ENCODE results near the gene NPAS3. TPM values are rescaled to one million over a fixed set of nuclear protein-coding genes. Genes with fewer than 3 reads are reported as not detected.

NPAS3 gene
- total and polyA plus RNA-seq, 8 donors: 0.23 to 2.8 (median 1.4) TPM

GRCh38 chr14:33188880-33189279 lies 250.2 kb downstream of the NPAS3 start:
- Histone ChIP-seq H3K36me3 (no peaks in the 10 kb centered on the region), H3K27ac (no peak overlapping the region), H3K27me3 (no peaks in the 10 kb centered on the region), H3K4me3 (no peak overlapping the region), H3K4me1 (no peaks in the 10 kb centered on the region), H3K9me3 (no peaks in the 10 kb centered on the region)
- TF ChIP-seq CTCF (IDR thresholded peaks at IDR 0.05): no peak
- FAIRE-seq: no peak
- WGBS, 2 donors: 82 to 83% methylated on average over 2 of the region's 2 CpGs
- DNase-seq: no peak
- ATAC-seq: no peak
- intact Hi-C loops (cut with DNase I): no loop called here

- DNase-seq (no peak), FAIRE-seq (no peak)
- H3K27me3 ChIP-seq: no peaks in the 10 kb centered on the region
Measured at GRCh38 chr14:33191855-33192254, 253.2 kb downstream of the NPAS3 start.

GRCh38 chr14:33194551-33194950 lies 255.9 kb downstream of the NPAS3 start:
- no peaks in the 10 kb centered on the region for H3K36me3 ChIP-seq
- 82 to 86% methylated on average over 4 of the region's 4 CpGs for WGBS, 2 donors
- no peaks in the 10 kb centered on the region for H3K9me3 ChIP-seq
- H3K4me3 ChIP-seq: no peak overlapping the region
- no peak for ATAC-seq
- no peaks in the 10 kb centered on the region for H3K27me3 ChIP-seq
- FAIRE-seq: no peak
- H3K27ac ChIP-seq: no peak overlapping the region
- no peak for TF ChIP-seq CTCF (IDR thresholded peaks at IDR 0.05)
- intact Hi-C loops (cut with DNase I): no loop called here
- H3K4me1 ChIP-seq: no peaks in the 10 kb centered on the region
- DNase-seq: no peak

More at GRCh38 chr14:33191855-33192254, 253.2 kb downstream of the NPAS3 start:
- Histone ChIP-seq H3K27ac (no peak overlapping the region), H3K36me3 (no peaks in the 10 kb centered on the region), H3K4me3 (no peak overlapping the region), H3K4me1 (no peaks in the 10 kb centered on the region), H3K9me3 (no peaks in the 10 kb centered on the region)
- no peak for TF ChIP-seq CTCF (IDR thresholded peaks at IDR 0.05)
- no peak for ATAC-seq
- intact Hi-C loops (cut with DNase I): no loop called here

- DNase-seq (peak in 1 of 6 donors; percentile 65), FAIRE-seq (no peak), ATAC-seq (no peak)
- Histone ChIP-seq H3K27ac (no peak overlapping the region), H3K4me1 (no peaks in the 10 kb centered on the region), H3K36me3 (no peaks in the 10 kb centered on the region), H3K9me3 (no peaks in the 10 kb centered on the region), H3K4me3 (no peak overlapping the region), H3K27me3 (no peaks in the 10 kb centered on the region)
- intact Hi-C loops (cut with DNase I): no loop called here
- WGBS, 2 donors: 94 to 98% methylated on average over 17 to 25 of the region's 25 CpGs
- no peak for TF ChIP-seq CTCF (IDR thresholded peaks at IDR 0.05)
Measured at GRCh38 chr14:33198684-33199083, 260.0 kb downstream of the NPAS3 start.

GRCh38 chr14:33201116-33201515 lies 262.4 kb downstream of the NPAS3 start:
- Histone ChIP-seq H3K27me3 (no peaks in the 10 kb centered on the region), H3K9me3 (no peaks in the 10 kb centered on the region), H3K4me1 (no peaks in the 10 kb centered on the region), H3K27ac (no peak overlapping the region), H3K4me3 (no peak overlapping the region), H3K36me3 (no peaks in the 10 kb centered on the region)
- FAIRE-seq (no peak), DNase-seq (no peak), ATAC-seq (no peak)
- 65 to 79% methylated on average over 2 of the region's 2 CpGs for WGBS, 2 donors
- intact Hi-C loops (cut with DNase I): no loop called here
- TF ChIP-seq CTCF (IDR thresholded peaks at IDR 0.05): no peak

All from pancreas (tissue), 10 donors.